Bronchial epithelial cell (primary cell): Measurements from ENCODE around the gene UBTD2. TPM values are rescaled to one million over a fixed set of nuclear protein-coding genes. Genes with fewer than 3 reads are reported as not detected.

ENCODE experiments used
- DNase-seq: peaks from one replicate; pipeline ENCODE4 v3.0.0-alpha.2; 2010; ENCODE audit warnings: low read depth
- FAIRE-seq: peaks from 2 replicates; lab custom pipeline; 2011; peaks lifted over from hg19 to GRCh38; lab: Jason Lieb, UNC
- H3K27me3 ChIP-seq: 2 replicates; pipeline ENCODE4 v1.5.1; 2011; ENCODE audit warnings: low read length; ENCODE audit not compliant: control insufficient read depth, insufficient read depth
- H3K36me3 ChIP-seq: 2 replicates; pipeline ENCODE4 v1.5.1; 2011; ENCODE audit warnings: low read length; ENCODE audit not compliant: control insufficient read depth, insufficient read depth
- H3K4me3 ChIP-seq: 2 replicates; pipeline ENCODE4 v1.5.1; 2011; ENCODE audit warnings: mild to moderate bottlenecking, low read depth, low read length, control low read depth
- CTCF ChIP-seq: IDR thresholded peaks from 2 replicates; pipeline ENCODE4 v1.5.1; 2011; ENCODE audit warnings: mild to moderate bottlenecking, moderate library complexity, low read length, control low read depth, inconsistent platforms; ENCODE audit not compliant: insufficient read depth, severe bottlenecking
- total RNA-seq: library from RNA; depleted of rRNA; stranded (reverse); fragments of >200 nt; gene quantifications from 2 replicates; pipeline ENCODE4 v1.2.1, GENCODE V29; 2014

UBTD2 gene
- total RNA-seq, 1 donor from 2014 or later = 20.8 TPM

DNA sequence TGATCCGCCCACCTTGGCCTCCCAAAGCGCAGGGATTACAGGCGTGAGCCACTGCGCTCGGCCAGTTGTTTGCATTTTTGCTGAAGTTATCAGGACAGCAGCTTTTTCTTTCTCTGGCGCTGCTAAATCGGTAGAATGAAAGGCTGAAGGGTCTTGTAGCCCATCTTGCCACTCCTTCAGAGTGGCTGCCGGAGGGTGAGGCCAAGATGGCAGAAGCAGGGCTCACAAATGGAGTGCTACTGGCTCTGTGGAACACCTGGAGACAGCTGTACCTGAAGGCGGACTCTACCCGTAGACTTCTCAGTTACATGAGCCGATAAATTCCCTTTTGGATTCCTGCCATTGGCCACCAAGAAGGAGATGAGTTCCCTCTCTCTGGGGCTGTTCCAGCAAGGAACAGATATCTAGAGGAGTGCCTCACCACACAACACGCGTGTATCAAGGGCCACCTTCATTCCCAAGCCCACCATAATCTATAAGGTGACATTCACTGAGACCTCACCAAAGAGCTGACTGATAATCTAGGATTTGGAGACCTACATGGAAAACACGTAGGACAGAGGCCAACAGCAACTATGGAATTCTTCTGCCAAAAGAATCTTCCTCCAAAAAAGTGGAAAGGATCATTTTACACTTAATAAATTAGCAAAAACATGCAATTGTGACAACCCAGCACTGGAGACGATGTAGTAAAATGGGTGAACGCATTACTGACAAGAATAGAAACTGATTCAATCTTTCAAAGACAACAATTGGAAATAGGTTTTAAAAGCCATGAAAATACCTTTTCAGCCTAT, 117.3 kb downstream of the UBTD2 start:
- no peak for TF ChIP-seq CTCF
- peaks cover 2% of the 10 kb centered on the region for H3K36me3 ChIP-seq
- DNase-seq (no peak), FAIRE-seq (no peak)
- no peaks in the 10 kb centered on the region for H3K27me3 ChIP-seq
- no peak overlapping the region for H3K4me3 ChIP-seq

- Histone ChIP-seq H3K27me3 (no peaks in the 10 kb centered on the region), H3K36me3 (peaks cover 2% of the 10 kb centered on the region), H3K4me3 (no peak overlapping the region)
- DNase-seq (no peak), FAIRE-seq (no peak)
- no peak for TF ChIP-seq CTCF
Observed at GRCh38 chr5:172165465-172165864, 118.1 kb downstream of the UBTD2 start.

- Histone ChIP-seq H3K27me3 (no peaks in the 10 kb centered on the region), H3K36me3 (peaks cover 2% of the 10 kb centered on the region), H3K4me3 (no peak overlapping the region)
- TF ChIP-seq CTCF = no peak
- DNase-seq = no peak
- no peak for FAIRE-seq
Observed at GRCh38 chr5:172164769-172165212, 118.8 kb downstream of the UBTD2 start.

DNA sequence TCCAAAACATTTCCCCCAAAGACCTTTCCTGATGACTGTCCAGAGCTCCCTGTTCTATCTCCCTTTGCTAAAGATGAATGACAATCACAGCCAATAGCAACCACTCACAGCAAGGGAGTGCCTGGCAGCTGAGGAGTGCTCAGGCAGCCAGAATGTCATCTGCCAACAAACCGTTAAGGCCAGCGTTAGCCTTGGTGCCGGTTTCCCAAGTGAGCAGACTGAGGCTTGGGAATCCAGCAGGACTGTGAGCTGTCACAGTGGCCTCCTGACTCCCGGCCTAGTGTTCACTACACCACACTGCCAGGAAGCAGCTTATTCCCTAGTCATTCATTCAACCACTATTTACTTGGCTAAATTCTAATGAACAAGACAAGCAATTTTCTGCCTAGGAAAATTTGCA, 120.2 kb downstream of the UBTD2 start:
- FAIRE-seq = peak; percentile 55

DNA sequence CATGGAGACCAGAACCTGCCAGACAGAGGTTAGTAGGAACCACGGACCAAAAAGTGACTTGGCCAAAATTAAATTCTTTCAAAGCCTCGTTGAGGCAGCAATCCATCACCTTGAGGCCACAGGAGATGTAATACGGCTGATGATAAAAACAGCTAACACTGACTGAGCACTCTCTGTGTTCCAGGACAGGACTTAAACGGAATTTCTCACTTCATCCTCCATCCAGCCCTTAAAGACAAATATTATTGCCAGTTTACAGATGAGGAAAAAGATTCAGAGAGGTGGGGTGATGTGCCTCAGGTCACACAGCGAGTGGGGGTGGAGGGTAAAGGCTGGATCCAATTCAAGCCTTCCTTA, 120.6 kb downstream of the UBTD2 start:
- Histone ChIP-seq H3K36me3 (peaks cover 2% of the 10 kb centered on the region), H3K4me3 (no peak overlapping the region), H3K27me3 (no peaks in the 10 kb centered on the region)
- TF ChIP-seq CTCF = no peak
- DNase-seq (no peak), FAIRE-seq (no peak)

More for the DNA sequence above, 120.2 kb downstream of the UBTD2 start:
- Histone ChIP-seq H3K36me3 (peaks cover 2% of the 10 kb centered on the region), H3K4me3 (no peak overlapping the region), H3K27me3 (no peaks in the 10 kb centered on the region)
- no peak for TF ChIP-seq CTCF
- no peak for DNase-seq
